Right atrium auricular region (tissue), 2 donors: Measurements from ENCODE around the gene CYP4F22. TPM values are rescaled to one million over a fixed set of nuclear protein-coding genes. Genes with fewer than 3 reads are reported as not detected.
"Not testable (repeated sequence)": the region's sequence is repeated elsewhere in the genome, so short reads cannot be mapped to it uniquely, and the experiment has no call there.

Experiments
- DNase-seq: peaks from one replicate; pipeline ENCODE4 v3.0.0-alpha.2; 2019; ENCODE audit warnings: low spot score
- H3K27ac ChIP-seq, 2 donors: fragments of 200-600 bp; sonication (generic); 1 replicate in 1 of 2; 2 replicates in 1 of 2; pipeline ENCODE4 v1.5.1; 2016 to 2019
- H3K27me3 ChIP-seq, 2 donors: fragments of 200-600 bp; sonication (generic); one replicate each; pipeline versions ENCODE4 v1.5.1 to v1.6.0; 2017 to 2019
- H3K36me3 ChIP-seq: fragments of 200-600 bp; sonication (generic); one replicate; pipeline ENCODE4 v1.5.1; 2016
- H3K4me1 ChIP-seq, 2 donors: fragments of 200-600 bp; sonication (generic); one replicate each; pipeline versions ENCODE4 v1.5.1 to v1.6.0; 2017 to 2019
- H3K4me3 ChIP-seq, 2 donors: fragments of 200-600 bp; sonication (generic); 1 replicate in 1 of 2; 2 replicates in 1 of 2; pipeline ENCODE4 v1.5.1; 2017 to 2019; ENCODE audit warnings: mild to moderate bottlenecking in 1 of 2, moderate library complexity in 1 of 2
- H3K9me3 ChIP-seq, 2 donors: fragments of 200-600 bp; sonication (generic); one replicate each; pipeline ENCODE4 v1.5.1; 2019
- total RNA-seq, 2 donors: library from RNA; depleted of rRNA; stranded (reverse); fragments of >200 nt; gene quantifications; one replicate each; pipeline ENCODE4 v1.1.0, GENCODE V29; 2016
- TF ChIP-seq, protein P1 (sequence below), 2 donors: fragments of 200-600 bp; sonication (generic); IDR thresholded peaks; one replicate each; pipeline ENCODE4 v1.5.1; 2019; ENCODE audit warnings: antibody characterized with exemption in 2 of 2

The CYP4F22 gene
- total RNA-seq, 2 donors from 2014 or later = not detected

DNA sequence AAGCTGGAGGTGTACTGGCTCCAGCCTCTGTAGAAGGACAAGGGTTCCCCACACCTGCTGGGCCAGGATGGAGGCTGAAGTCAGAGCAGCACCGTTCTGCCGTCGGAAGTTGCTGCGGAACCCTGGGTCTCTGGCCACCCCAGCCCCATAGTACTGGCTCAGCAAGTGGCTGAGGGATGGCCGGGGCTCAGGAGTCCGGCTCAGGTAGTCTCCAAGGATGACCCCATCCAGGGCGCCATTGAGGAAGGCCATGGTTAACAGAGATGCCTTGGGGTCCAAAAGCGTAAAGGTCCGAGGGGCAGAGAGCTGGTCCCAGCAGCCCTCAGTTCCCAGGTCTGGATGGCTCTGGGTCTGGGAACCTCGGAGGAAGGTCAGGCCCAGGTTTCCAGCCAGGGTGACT is 32.7 kb upstream of the CYP4F22 start:
- TF ChIP-seq, protein P1, sequence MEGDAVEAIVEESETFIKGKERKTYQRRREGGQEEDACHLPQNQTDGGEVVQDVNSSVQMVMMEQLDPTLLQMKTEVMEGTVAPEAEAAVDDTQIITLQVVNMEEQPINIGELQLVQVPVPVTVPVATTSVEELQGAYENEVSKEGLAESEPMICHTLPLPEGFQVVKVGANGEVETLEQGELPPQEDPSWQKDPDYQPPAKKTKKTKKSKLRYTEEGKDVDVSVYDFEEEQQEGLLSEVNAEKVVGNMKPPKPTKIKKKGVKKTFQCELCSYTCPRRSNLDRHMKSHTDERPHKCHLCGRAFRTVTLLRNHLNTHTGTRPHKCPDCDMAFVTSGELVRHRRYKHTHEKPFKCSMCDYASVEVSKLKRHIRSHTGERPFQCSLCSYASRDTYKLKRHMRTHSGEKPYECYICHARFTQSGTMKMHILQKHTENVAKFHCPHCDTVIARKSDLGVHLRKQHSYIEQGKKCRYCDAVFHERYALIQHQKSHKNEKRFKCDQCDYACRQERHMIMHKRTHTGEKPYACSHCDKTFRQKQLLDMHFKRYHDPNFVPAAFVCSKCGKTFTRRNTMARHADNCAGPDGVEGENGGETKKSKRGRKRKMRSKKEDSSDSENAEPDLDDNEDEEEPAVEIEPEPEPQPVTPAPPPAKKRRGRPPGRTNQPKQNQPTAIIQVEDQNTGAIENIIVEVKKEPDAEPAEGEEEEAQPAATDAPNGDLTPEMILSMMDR (IDR thresholded peaks at IDR 0.05) = no peak
- Histone ChIP-seq H3K36me3 (no peaks in the 10 kb centered on the region), H3K27ac (no peak overlapping the region), H3K4me1 (no peaks in the 10 kb centered on the region), H3K4me3 (no peak overlapping the region), H3K9me3 (peaks cover 0 to 8% of the 10 kb centered on the region in 2 donors), H3K27me3 (no peaks in the 10 kb centered on the region)
- DNase-seq = no peak

GRCh38 chr19:15476325-15476724 is 32.0 kb upstream of the CYP4F22 start:
- no peak overlapping the region for H3K4me3 ChIP-seq
- H3K9me3 ChIP-seq = peaks cover 0 to 8% of the 10 kb centered on the region in 2 donors
- no peaks in the 10 kb centered on the region for H3K36me3 ChIP-seq
- H3K4me1 ChIP-seq = no peaks in the 10 kb centered on the region
- TF ChIP-seq, protein P1 (IDR thresholded peaks at IDR 0.05) = no peak
- H3K27ac ChIP-seq = no peak overlapping the region
- no peaks in the 10 kb centered on the region for H3K27me3 ChIP-seq
- DNase-seq = no peak

GRCh38 chr19:15479391-15480345 is 28.7 kb upstream of the CYP4F22 start, which contains the start of gene PGLYRP2:
Gene PGLYRP2 (minus strand): TSS chr19:15479501. CDS start chr19:15479371, 130 bp downstream.
- DNase-seq = no peak
- no peaks in the 10 kb centered on the region for H3K27me3 ChIP-seq
- no peak within 1 kb of the TSS for H3K4me3 ChIP-seq
- H3K27ac ChIP-seq = no peak within 1 kb of the TSS
- no peaks in the 10 kb centered on the region for H3K4me1 ChIP-seq
- TF ChIP-seq, protein P1 (IDR thresholded peaks at IDR 0.05) = peak in 1 of 2 donors; percentile 46
- H3K9me3 ChIP-seq = no peaks in the 10 kb centered on the region
- no peaks in the 10 kb centered on the region for H3K36me3 ChIP-seq

DNA sequence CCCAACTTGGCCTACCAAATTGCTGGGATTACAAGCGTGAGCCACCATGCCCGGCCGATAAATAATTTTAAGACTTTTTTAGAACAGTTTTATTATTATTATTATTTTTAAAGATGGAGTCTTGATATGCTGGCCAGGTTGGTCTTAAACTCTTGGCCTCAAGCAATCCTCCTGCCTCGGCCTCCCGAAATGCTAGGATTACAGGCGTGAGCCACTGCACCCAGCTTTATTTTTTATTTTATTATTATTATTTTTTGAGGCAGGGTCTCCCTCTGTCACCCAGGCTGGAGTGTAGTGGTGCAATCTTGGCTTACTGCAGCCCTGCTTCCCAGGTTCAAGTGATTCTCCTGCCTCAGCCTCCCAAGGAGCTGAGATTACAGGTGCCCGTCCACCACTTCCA is 27.3 kb upstream of the CYP4F22 start:
- not testable (repeated sequence) for H3K36me3 ChIP-seq, DNase-seq, H3K9me3 ChIP-seq, H3K4me3 ChIP-seq, H3K27ac ChIP-seq, H3K27me3 ChIP-seq, H3K4me1 ChIP-seq

GRCh38 chr19:15485768-15486167 is 22.6 kb upstream of the CYP4F22 start:
- H3K27ac ChIP-seq, H3K9me3 ChIP-seq, DNase-seq, H3K4me1 ChIP-seq, H3K27me3 ChIP-seq, H3K4me3 ChIP-seq, H3K36me3 ChIP-seq: not testable (repeated sequence)

DNA sequence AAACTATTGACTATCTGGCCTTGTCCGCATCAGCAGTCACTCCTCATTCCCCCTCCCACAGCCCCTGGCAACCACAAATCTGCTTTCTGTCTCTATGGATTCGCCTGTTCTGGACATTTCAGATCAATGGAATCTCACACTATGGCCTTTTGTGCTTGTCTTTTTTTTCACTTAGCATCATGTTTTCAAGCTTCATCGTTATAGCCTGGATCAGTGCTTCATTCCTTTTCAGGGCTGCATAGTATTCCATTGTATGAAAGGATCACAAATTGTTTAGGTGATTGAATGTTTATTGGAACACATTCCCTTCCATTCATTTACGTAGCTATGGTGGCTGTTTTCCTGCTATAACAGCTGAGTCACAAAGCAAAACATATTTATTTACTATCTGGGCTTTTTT is 21.3 kb upstream of the CYP4F22 start:
- Histone ChIP-seq H3K36me3 (no peaks in the 10 kb centered on the region), H3K4me3 (no peak overlapping the region), H3K9me3 (no peaks in the 10 kb centered on the region), H3K27ac (no peak overlapping the region), H3K27me3 (no peaks in the 10 kb centered on the region), H3K4me1 (no peaks in the 10 kb centered on the region)
- TF ChIP-seq, protein P1 (IDR thresholded peaks at IDR 0.05) = no peak
- DNase-seq = no peak
